GM10248 (cell line): ENCODE data around the gene SMIM23.

ENCODE experiments used
- CTCF ChIA-PET: fragments of 300-600 bp; sonication (Branson Sonifier 250); formaldehyde crosslinking; extraction: SDS; loops from one replicate; lab custom pipeline; 2021; ENCODE audit warnings: antibody characterized with exemption; lab: Yijun Ruan, JAX
- POLR2A ChIA-PET: fragments of 350-650 bp; sonication (Branson Sonifier 250); formaldehyde crosslinking; extraction: SDS; loops from one replicate; lab custom pipeline; 2020; ENCODE audit warnings: antibody characterized with exemption; lab: Yijun Ruan, JAX
- DNase-seq: peaks from one replicate; pipeline ENCODE4 v3.0.0; 2012; ENCODE audit errors: extremely low spot score
- TF ChIP-seq, protein P1 (sequence below): IDR thresholded peaks from 2 replicates; pipeline ENCODE4 v1.5.1; 2012; ENCODE audit warnings: mild to moderate bottlenecking, low read depth; ENCODE audit errors: extremely low read depth, missing control alignments, control extremely low read depth

The SMIM23 gene

DNA sequence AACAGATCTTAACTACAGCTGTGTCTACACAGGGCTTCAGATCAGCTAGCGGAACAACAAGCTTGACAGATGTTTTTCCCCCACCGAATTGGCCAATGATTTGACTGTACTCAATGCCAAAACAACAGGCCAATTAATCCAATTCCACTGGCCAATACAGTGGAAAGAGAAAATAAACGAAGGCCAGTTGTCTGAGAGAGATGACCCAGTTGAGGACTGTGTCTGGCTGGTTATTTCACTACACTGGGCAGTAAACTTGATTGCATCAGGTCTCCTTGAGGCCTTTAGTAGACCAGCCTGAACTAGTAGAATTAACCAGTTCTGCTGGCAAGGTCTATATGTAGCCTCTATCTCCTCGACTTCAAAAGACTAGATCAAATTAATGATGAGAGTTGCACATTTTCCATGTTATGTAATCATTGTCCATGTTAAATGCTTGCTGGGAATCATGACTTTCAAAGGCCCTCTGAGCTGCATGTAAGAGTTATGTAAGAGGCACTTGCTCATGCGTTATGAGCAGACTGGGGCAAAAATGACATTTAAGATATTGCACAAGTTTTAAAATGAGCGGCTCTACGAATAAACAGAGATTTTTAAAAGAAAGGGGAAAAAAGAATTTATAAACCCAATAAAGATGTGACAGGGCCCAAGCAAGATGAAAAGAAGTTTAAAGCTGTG is 28.3 kb downstream of the SMIM23 start:
- CTCF ChIA-PET: interaction anchor here (1.2 to 2.1 kb wide), 3 partner anchors 8 to 11 kb away, joined by 3 to 7 read pairs (median 4); no protein-coding TSS in a partner anchor
- POLR2A ChIA-PET: no interaction called here
- DNase-seq: no peak
- TF ChIP-seq, protein P1, sequence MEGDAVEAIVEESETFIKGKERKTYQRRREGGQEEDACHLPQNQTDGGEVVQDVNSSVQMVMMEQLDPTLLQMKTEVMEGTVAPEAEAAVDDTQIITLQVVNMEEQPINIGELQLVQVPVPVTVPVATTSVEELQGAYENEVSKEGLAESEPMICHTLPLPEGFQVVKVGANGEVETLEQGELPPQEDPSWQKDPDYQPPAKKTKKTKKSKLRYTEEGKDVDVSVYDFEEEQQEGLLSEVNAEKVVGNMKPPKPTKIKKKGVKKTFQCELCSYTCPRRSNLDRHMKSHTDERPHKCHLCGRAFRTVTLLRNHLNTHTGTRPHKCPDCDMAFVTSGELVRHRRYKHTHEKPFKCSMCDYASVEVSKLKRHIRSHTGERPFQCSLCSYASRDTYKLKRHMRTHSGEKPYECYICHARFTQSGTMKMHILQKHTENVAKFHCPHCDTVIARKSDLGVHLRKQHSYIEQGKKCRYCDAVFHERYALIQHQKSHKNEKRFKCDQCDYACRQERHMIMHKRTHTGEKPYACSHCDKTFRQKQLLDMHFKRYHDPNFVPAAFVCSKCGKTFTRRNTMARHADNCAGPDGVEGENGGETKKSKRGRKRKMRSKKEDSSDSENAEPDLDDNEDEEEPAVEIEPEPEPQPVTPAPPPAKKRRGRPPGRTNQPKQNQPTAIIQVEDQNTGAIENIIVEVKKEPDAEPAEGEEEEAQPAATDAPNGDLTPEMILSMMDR: no peak

DNA sequence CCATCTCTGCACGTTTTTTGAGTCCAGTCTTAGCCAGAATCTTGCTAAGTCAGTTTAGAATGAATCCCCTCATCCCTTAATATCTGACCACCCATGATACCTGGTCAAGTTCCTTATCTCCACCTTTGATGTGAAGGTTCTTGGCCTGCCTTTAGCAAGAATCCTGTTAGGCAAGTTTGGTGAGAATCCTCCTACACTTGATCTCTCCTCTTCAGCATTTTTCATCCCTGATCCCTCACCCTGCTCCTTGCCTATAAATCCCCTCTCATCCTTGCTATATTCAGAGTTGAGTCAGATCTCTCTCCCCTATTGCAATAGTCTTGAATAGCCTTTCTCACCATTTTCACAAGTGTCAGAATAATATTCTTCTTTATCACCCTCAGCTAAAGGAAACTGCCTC is 31.0 kb downstream of the SMIM23 start:
- DNase-seq: no peak
- ChIA-PET POLR2A (no interaction called here), CTCF (no interaction called here)
- TF ChIP-seq, protein P1: no peak

DNA sequence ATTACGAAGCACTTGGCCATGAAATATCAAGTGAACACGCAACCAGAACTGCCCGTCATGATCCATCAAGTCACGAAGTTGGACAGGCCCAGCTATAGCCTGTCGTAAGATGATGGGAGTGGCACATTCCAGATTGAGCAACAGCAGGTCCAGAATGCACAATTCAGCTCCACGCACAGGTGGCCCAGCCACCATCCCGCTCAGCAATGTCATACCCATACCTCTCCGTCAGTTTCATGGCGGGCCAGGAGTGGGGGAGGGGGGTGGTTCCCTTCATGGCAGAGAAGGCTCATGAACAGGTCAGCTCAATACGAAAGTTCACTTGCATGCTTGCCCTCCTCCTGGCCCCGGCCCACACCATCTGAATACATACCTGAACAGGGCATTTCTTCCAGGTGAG is 34.9 kb downstream of the SMIM23 start:
- no peak for DNase-seq
- POLR2A ChIA-PET: no interaction called here
- CTCF ChIA-PET: interaction anchor here (0.7 kb wide), 1 partner anchor 9 kb away, joined by 3 read pairs; no protein-coding TSS in a partner anchor
- TF ChIP-seq, protein P1: no peak

DNA sequence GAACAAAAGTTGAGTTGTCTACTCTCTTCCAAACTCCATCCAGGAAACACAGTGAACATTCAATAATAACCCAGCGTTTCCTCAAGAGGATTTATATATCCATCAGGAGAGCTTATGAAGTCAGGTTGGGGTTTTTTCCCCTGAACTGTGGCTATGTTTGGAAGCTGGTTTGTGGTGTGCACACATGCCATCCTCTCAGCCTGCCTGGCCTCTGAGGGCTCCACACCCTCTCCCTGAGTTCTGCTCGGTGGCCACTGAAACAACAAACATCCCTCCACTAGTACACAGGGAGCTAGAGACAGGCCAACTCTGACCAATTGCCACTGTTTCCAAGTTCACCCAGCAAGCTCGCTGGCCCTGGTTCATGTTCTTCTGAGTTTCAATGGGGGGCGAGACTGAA is 35.7 kb downstream of the SMIM23 start:
- TF ChIP-seq, protein P1: no peak
- POLR2A ChIA-PET: no interaction called here
- CTCF ChIA-PET: interaction anchor here (1.8 kb wide), 1 partner anchor 8 kb away, joined by 4 read pairs; no protein-coding TSS in a partner anchor
- no peak for DNase-seq

DNA sequence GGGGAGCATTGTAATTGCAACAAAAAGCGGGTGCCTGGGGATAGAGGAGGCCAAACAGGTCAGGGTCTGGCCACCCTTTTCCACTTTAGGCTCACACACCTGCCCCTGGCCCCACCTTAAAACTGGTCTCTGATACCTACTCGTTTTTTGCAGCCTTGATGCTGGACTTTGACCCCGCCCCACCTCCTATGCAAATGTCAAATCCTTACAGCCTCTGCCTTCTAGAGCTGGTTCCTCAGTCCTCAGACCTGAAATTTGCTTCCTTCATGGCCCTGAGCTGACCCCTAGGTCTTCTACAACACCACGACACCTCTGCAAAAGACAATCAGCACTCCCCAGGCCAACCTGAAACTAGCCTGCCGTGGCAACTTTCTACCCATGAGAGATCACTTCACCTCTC is 37.7 kb downstream of the SMIM23 start:
- no peak for DNase-seq
- ChIA-PET POLR2A (no interaction called here), CTCF (interaction anchor here (1.5 to 1.8 kb wide), 3 partner anchors 10 to 17 kb away, joined by 3 to 5 read pairs (median 4); no protein-coding TSS in a partner anchor)
- TF ChIP-seq, protein P1: no peak

DNA sequence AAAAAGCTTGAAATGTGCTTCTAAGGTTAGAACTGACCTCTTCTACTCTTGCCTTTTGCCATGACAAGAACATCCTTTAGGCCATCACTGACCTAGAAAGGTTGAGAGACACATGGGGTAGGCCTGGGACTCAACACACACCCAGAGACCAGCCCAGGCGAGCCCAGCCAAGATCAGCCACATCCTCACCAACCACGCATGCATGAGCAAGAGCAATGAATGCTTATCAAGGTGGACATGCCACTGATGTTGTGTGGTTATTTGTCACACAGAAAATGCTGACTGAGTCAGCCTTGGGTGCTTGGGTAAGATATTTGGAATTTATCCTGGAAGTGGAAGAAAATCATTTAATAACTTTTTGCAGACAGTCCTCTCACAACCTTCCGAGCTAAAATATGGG is 39.4 kb downstream of the SMIM23 start:
- ChIA-PET POLR2A (no interaction called here), CTCF (no interaction called here)
- DNase-seq: no peak
- TF ChIP-seq, protein P1: no peak
